ENCODE measurements around the gene GNAQ.

DNA sequence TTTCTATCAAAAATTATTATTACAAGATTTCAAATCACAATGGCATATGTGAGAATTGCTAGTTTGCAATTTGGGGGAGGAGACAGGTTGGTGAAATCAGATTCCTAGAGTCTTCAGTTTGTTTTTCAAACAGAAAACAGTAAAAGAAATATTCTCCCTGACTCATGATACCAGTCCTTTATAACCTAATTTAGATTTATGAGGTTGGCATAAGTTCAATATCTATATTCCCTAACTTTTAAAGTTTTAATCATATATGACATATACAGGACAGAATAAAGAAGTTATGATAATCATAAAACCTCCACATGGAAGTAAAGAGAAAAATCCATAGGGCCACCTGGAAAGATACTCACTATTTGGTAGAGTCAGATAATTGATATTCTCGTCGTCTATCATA, 216.4 kb downstream of the GNAQ start:
- TF ChIP-seq, protein P1, sequence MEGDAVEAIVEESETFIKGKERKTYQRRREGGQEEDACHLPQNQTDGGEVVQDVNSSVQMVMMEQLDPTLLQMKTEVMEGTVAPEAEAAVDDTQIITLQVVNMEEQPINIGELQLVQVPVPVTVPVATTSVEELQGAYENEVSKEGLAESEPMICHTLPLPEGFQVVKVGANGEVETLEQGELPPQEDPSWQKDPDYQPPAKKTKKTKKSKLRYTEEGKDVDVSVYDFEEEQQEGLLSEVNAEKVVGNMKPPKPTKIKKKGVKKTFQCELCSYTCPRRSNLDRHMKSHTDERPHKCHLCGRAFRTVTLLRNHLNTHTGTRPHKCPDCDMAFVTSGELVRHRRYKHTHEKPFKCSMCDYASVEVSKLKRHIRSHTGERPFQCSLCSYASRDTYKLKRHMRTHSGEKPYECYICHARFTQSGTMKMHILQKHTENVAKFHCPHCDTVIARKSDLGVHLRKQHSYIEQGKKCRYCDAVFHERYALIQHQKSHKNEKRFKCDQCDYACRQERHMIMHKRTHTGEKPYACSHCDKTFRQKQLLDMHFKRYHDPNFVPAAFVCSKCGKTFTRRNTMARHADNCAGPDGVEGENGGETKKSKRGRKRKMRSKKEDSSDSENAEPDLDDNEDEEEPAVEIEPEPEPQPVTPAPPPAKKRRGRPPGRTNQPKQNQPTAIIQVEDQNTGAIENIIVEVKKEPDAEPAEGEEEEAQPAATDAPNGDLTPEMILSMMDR (IDR thresholded peaks at IDR 0.05), result no peak
- TF ChIP-seq POLR2A (IDR thresholded peaks at IDR 0.05), result no peak
